ENCODE data around the gene DSN1.

DSN1 gene

GRCh38 chr20:36745234-36745926, 28.2 kb downstream of the DSN1 start:
- no peak for DNase-seq (ENCODE audit: low read depth in 2 of 2)
- no peak for TF ChIP-seq CTCF (IDR thresholded peaks at IDR 0.05; ENCODE audit: low read depth, low read length)
- peak overlapping the region; percentile 80 to 90 for H3K4me3 ChIP-seq (replicated peaks in 1 of 2; ENCODE audit: low read depth in 2 of 2, low read length in 2 of 2)

- TF ChIP-seq CTCF (IDR thresholded peaks at IDR 0.05; ENCODE audit: low read depth, low read length): no peak
- H3K4me3 ChIP-seq (replicated peaks in 1 of 2; ENCODE audit: low read depth in 2 of 2, low read length in 2 of 2): peak overlapping the region; percentile 80 to 90
- DNase-seq (ENCODE audit: low read depth in 2 of 2): peak; percentile 53 to 57
Observed at GRCh38 chr20:36744764-36745191, 28.8 kb downstream of the DSN1 start.

GRCh38 chr20:36744243-36744642, 29.3 kb downstream of the DSN1 start:
- DNase-seq (ENCODE audit: low read depth in 2 of 2): no peak
- no peak for TF ChIP-seq CTCF (IDR thresholded peaks at IDR 0.05; ENCODE audit: low read depth, low read length)
- H3K4me3 ChIP-seq (replicated peaks in 1 of 2; ENCODE audit: low read depth in 2 of 2, low read length in 2 of 2): no peak overlapping the region

GRCh38 chr20:36742558-36742957, 31.0 kb downstream of the DSN1 start:
- no peak for DNase-seq (ENCODE audit: low read depth in 2 of 2)
- no peak for TF ChIP-seq CTCF (IDR thresholded peaks at IDR 0.05; ENCODE audit: low read depth, low read length)
- H3K4me3 ChIP-seq (replicated peaks in 1 of 2; ENCODE audit: low read depth in 2 of 2, low read length in 2 of 2): no peak overlapping the region

GRCh38 chr20:36741072-36741471, 32.5 kb downstream of the DSN1 start:
- H3K4me3 ChIP-seq (replicated peaks in 1 of 2; ENCODE audit: low read depth in 2 of 2, low read length in 2 of 2): no peak overlapping the region
- TF ChIP-seq CTCF (IDR thresholded peaks at IDR 0.05; ENCODE audit: low read depth, low read length): no peak
- DNase-seq (ENCODE audit: low read depth in 2 of 2): no peak

- no peak overlapping the region for H3K4me3 ChIP-seq (replicated peaks in 1 of 2; ENCODE audit: low read depth in 2 of 2, low read length in 2 of 2)
- no peak for DNase-seq (ENCODE audit: low read depth in 2 of 2)
- TF ChIP-seq CTCF (IDR thresholded peaks at IDR 0.05; ENCODE audit: low read depth, low read length): no peak
Observed at GRCh38 chr20:36737183-36737499, 36.4 kb downstream of the DSN1 start.
